ENCODE data around the gene SYP. TPM values are rescaled to one million over a fixed set of nuclear protein-coding genes. Genes with fewer than 3 reads are reported as not detected.
"Not testable (repeated sequence)": the region's sequence is repeated elsewhere in the genome, so short reads cannot be mapped to it uniquely, and the experiment has no call there.

The SYP gene
- total RNA-seq, 1 donor from 2014 or later: under 0.01 TPM

- no peak for TF ChIP-seq CTCF (IDR thresholded peaks at IDR 0.05; ENCODE audit: insufficient read depth, low read length, severe bottlenecking)
- H3K27me3 ChIP-seq (ENCODE audit: control insufficient read depth, insufficient read depth, low read length): no peaks in the 10 kb centered on the region
- DNase-seq (ENCODE audit: low read depth): peak; percentile 13
- no peak for FAIRE-seq
- peaks cover 20% of the 10 kb centered on the region for H3K36me3 ChIP-seq (ENCODE audit: control insufficient read depth, insufficient read depth, low read length)
- no peak overlapping the region for H3K4me3 ChIP-seq (ENCODE audit: low read depth, low read length)
Observed at GRCh38 chrX:49175435-49176274, 24.3 kb downstream of the SYP start.

- TF ChIP-seq CTCF (IDR thresholded peaks at IDR 0.05; ENCODE audit: insufficient read depth, low read length, severe bottlenecking): no peak
- FAIRE-seq: no peak
Observed at GRCh38 chrX:49174723-49175122, 25.3 kb downstream of the SYP start.

GRCh38 chrX:49173544-49173943, 26.4 kb downstream of the SYP start:
- not testable (repeated sequence) for DNase-seq (ENCODE audit: low read depth); FAIRE-seq; H3K27me3 ChIP-seq (ENCODE audit: control insufficient read depth, insufficient read depth, low read length)
- peak overlapping the region; percentile 79 for H3K4me3 ChIP-seq (ENCODE audit: low read depth, low read length)
- H3K36me3 ChIP-seq (ENCODE audit: control insufficient read depth, insufficient read depth, low read length): peaks cover 12% of the 10 kb centered on the region

More at GRCh38 chrX:49174723-49175122, 25.3 kb downstream of the SYP start:
- Histone ChIP-seq H3K36me3 (ENCODE audit: control insufficient read depth, insufficient read depth, low read length) (peaks cover 18% of the 10 kb centered on the region), H3K4me3 (ENCODE audit: low read depth, low read length) (no peak overlapping the region), H3K27me3 (ENCODE audit: control insufficient read depth, insufficient read depth, low read length) (no peaks in the 10 kb centered on the region)
- DNase-seq (ENCODE audit: low read depth): peak; percentile 33

GRCh38 chrX:49172280-49172780, 27.7 kb downstream of the SYP start:
- no peak for FAIRE-seq
- Histone ChIP-seq H3K27me3 (ENCODE audit: control insufficient read depth, insufficient read depth, low read length) (no peaks in the 10 kb centered on the region), H3K36me3 (ENCODE audit: control insufficient read depth, insufficient read depth, low read length) (peaks cover 7% of the 10 kb centered on the region), H3K4me3 (ENCODE audit: low read depth, low read length) (peak overlapping the region; percentile 79)
- TF ChIP-seq CTCF (IDR thresholded peaks at IDR 0.05; ENCODE audit: insufficient read depth, low read length, severe bottlenecking): no peak
- peak; percentile 60 for DNase-seq (ENCODE audit: low read depth)

- Histone ChIP-seq H3K36me3 (ENCODE audit: control insufficient read depth, insufficient read depth, low read length) (peaks cover 7% of the 10 kb centered on the region), H3K27me3 (ENCODE audit: control insufficient read depth, insufficient read depth, low read length) (no peaks in the 10 kb centered on the region), H3K4me3 (ENCODE audit: low read depth, low read length) (peak within 1 kb of the TSS; percentile 79)
- no peak for FAIRE-seq
- peak; percentile 50 for DNase-seq (ENCODE audit: low read depth)
- TF ChIP-seq CTCF (IDR thresholded peaks at IDR 0.05; ENCODE audit: insufficient read depth, low read length, severe bottlenecking): no peak
Observed at GRCh38 chrX:49171752-49172279, 28.2 kb downstream of the SYP start, which contains the start of gene PLP2. PLP2 (plus strand) TSS chrX:49171898; CDS start chrX:49172001, 103 bp downstream.

- DNase-seq (ENCODE audit: low read depth) (no peak), FAIRE-seq (peak; percentile 23)
- no peaks in the 10 kb centered on the region for H3K36me3 ChIP-seq (ENCODE audit: control insufficient read depth, insufficient read depth, low read length)
- no peak for TF ChIP-seq CTCF (IDR thresholded peaks at IDR 0.05; ENCODE audit: insufficient read depth, low read length, severe bottlenecking)
- H3K4me3 ChIP-seq (ENCODE audit: low read depth, low read length): peak overlapping the region; percentile 35
- no peaks in the 10 kb centered on the region for H3K27me3 ChIP-seq (ENCODE audit: control insufficient read depth, insufficient read depth, low read length)
Observed at GRCh38 chrX:49167740-49168108, 32.3 kb downstream of the SYP start.
